ENCODE measurements around the gene SDS. TPM values are rescaled to one million over a fixed set of nuclear protein-coding genes. Genes with fewer than 3 reads are reported as not detected.

The SDS gene
- total and polyA plus RNA-seq, 2 experiments from 2014 or later = not detected

GRCh38 chr12:113381220-113381619 lies 22.5 kb downstream of the SDS start:
- Histone ChIP-seq H3K4me1 (ENCODE audit: low read depth) (no peaks in the 10 kb centered on the region), H3K27ac (no peak overlapping the region), H3K27me3 (no peaks in the 10 kb centered on the region), H3K9me3 (ENCODE audit: low read depth) (no peaks in the 10 kb centered on the region), H3K36me3 (no peaks in the 10 kb centered on the region), H3K4me3 (no peak overlapping the region)
- no peak for DNase-seq (ENCODE audit: low read depth in 1 of 2, low spot score in 1 of 2)
- TF ChIP-seq CTCF (IDR thresholded peaks at IDR 0.05; ENCODE audit: low read depth, low read length) = no peak

DNA sequence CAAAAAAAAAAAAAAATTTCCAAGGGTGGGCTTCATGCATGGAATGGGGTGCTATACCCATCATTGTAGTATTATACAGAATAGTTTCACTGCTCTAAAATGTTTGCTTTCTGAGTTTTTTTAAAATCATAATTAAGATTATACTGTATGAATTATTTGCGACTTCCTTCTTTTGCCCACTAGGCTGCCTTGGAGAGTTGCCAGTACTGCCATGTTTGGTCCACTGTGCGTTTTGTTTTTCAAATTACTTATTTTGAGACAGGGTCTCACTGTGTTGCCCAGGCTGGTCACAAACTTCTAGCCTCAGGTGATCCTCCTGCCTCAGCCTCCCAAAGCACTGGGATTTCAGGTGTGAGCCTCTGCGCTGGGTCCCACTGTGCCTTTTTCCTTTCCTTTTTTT lies 25.4 kb downstream of the SDS start:
- no peak overlapping the region for H3K27ac ChIP-seq
- no peaks in the 10 kb centered on the region for H3K9me3 ChIP-seq (ENCODE audit: low read depth)
- no peak overlapping the region for H3K4me3 ChIP-seq
- H3K27me3 ChIP-seq = no peaks in the 10 kb centered on the region
- no peak for DNase-seq (ENCODE audit: low read depth in 1 of 2, low spot score in 1 of 2)
- H3K36me3 ChIP-seq = peaks cover 3% of the 10 kb centered on the region
- TF ChIP-seq CTCF (IDR thresholded peaks at IDR 0.05; ENCODE audit: low read depth, low read length) = no peak
- no peaks in the 10 kb centered on the region for H3K4me1 ChIP-seq (ENCODE audit: low read depth)

GRCh38 chr12:113374823-113375428 lies 28.8 kb downstream of the SDS start:
- Histone ChIP-seq H3K9me3 (ENCODE audit: low read depth) (no peaks in the 10 kb centered on the region), H3K27me3 (no peaks in the 10 kb centered on the region), H3K4me1 (ENCODE audit: low read depth) (no peaks in the 10 kb centered on the region), H3K4me3 (no peak overlapping the region), H3K27ac (no peak overlapping the region), H3K36me3 (peaks cover 3% of the 10 kb centered on the region)
- no peak for TF ChIP-seq CTCF (IDR thresholded peaks at IDR 0.05; ENCODE audit: low read depth, low read length)
- DNase-seq (ENCODE audit: low read depth in 1 of 2, low spot score in 1 of 2) = no peak

DNA sequence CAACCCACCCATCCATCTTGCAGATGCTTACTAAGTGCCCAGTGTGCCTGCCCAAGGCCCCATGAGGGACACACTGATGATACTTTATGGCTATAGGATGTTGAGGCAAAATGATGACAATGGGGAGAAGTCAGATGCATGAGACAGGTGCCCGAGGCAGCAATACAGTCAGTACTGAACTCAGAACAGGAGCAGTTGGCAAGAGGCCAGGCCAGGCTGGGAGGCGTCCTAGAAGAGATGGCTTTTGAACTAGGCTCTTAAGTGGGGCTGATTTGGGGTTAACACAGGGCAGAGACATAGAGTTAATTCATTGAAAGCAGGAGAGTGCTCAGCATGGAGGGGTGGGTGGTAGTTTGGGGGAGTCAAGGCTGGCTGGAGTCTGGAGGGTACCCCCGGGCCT lies 29.7 kb downstream of the SDS start:
- Histone ChIP-seq H3K27me3 (no peaks in the 10 kb centered on the region), H3K27ac (no peak overlapping the region), H3K36me3 (peaks cover 3% of the 10 kb centered on the region), H3K4me1 (ENCODE audit: low read depth) (no peaks in the 10 kb centered on the region), H3K4me3 (no peak overlapping the region), H3K9me3 (ENCODE audit: low read depth) (no peaks in the 10 kb centered on the region)
- TF ChIP-seq CTCF (IDR thresholded peaks at IDR 0.05; ENCODE audit: low read depth, low read length) = no peak
- no peak for DNase-seq (ENCODE audit: low read depth in 1 of 2, low spot score in 1 of 2)

- TF ChIP-seq CTCF (IDR thresholded peaks at IDR 0.05; ENCODE audit: low read depth, low read length) = no peak
- no peak for DNase-seq (ENCODE audit: low read depth in 1 of 2, low spot score in 1 of 2)
- no peak overlapping the region for H3K27ac ChIP-seq
- no peaks in the 10 kb centered on the region for H3K4me1 ChIP-seq (ENCODE audit: low read depth)
- H3K9me3 ChIP-seq (ENCODE audit: low read depth) = no peaks in the 10 kb centered on the region
- no peaks in the 10 kb centered on the region for H3K27me3 ChIP-seq
- H3K36me3 ChIP-seq = peaks cover 3% of the 10 kb centered on the region
- H3K4me3 ChIP-seq = no peak overlapping the region
These were observed 30.2 kb downstream of the SDS start for GRCh38 chr12:113373440-113373839.

Data from cardiac muscle cell (in vitro differentiated cells and primary cell).